Measurements from ENCODE around the gene CYP19A1. TPM values are rescaled to one million over a fixed set of nuclear protein-coding genes. Genes with fewer than 3 reads are reported as not detected.

Gene CYP19A1
- total and polyA plus RNA-seq, 2 of the 8 experiments (the other 6 are each of a cell fraction or from before 2014, with no cell fraction given): not detected

DNA sequence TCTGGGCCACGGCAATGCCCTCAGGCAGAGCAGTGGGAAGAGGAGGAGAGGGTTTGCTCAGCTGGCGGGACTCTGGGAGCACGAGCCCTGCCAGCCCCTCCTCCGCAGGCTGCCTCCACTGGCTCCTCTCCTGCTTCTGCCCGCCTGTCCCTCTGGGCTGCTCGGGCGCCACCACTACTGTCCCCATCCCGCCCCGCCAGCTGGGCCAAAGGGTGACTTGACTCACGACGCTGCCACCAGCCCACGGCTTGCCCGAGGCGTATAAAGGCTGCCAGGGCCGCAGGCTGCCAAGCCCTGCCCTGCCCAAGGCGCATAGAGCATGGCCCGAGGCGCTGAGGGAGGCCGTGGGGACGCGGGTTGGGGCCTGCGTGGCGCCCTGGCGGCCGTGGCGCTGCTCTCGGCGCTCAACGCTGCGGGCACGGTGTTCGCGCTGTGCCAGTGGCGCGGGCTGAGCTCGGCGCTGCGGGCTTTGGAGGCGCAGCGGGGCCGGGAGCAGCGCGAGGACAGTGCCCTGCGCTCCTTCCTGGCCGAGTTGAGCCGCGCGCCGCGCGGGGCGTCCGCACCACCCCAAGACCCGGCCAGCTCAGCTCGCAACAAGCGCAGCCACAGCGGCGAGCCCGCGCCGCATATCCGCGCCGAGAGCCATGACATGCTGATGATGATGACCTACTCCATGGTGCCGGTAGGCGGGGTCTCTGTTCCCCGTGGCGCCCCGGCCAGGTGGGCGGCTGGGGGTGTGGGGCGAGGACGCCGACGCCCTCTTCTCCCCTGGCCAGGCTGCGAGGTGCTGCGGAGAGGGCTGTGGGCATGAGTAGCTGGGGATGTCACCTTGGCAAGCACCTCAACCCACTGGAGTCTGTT is 3.2 kb upstream of the CYP19A1 start, which contains the start of gene GLDN (continued):
- TF ChIP-seq, protein P1, sequence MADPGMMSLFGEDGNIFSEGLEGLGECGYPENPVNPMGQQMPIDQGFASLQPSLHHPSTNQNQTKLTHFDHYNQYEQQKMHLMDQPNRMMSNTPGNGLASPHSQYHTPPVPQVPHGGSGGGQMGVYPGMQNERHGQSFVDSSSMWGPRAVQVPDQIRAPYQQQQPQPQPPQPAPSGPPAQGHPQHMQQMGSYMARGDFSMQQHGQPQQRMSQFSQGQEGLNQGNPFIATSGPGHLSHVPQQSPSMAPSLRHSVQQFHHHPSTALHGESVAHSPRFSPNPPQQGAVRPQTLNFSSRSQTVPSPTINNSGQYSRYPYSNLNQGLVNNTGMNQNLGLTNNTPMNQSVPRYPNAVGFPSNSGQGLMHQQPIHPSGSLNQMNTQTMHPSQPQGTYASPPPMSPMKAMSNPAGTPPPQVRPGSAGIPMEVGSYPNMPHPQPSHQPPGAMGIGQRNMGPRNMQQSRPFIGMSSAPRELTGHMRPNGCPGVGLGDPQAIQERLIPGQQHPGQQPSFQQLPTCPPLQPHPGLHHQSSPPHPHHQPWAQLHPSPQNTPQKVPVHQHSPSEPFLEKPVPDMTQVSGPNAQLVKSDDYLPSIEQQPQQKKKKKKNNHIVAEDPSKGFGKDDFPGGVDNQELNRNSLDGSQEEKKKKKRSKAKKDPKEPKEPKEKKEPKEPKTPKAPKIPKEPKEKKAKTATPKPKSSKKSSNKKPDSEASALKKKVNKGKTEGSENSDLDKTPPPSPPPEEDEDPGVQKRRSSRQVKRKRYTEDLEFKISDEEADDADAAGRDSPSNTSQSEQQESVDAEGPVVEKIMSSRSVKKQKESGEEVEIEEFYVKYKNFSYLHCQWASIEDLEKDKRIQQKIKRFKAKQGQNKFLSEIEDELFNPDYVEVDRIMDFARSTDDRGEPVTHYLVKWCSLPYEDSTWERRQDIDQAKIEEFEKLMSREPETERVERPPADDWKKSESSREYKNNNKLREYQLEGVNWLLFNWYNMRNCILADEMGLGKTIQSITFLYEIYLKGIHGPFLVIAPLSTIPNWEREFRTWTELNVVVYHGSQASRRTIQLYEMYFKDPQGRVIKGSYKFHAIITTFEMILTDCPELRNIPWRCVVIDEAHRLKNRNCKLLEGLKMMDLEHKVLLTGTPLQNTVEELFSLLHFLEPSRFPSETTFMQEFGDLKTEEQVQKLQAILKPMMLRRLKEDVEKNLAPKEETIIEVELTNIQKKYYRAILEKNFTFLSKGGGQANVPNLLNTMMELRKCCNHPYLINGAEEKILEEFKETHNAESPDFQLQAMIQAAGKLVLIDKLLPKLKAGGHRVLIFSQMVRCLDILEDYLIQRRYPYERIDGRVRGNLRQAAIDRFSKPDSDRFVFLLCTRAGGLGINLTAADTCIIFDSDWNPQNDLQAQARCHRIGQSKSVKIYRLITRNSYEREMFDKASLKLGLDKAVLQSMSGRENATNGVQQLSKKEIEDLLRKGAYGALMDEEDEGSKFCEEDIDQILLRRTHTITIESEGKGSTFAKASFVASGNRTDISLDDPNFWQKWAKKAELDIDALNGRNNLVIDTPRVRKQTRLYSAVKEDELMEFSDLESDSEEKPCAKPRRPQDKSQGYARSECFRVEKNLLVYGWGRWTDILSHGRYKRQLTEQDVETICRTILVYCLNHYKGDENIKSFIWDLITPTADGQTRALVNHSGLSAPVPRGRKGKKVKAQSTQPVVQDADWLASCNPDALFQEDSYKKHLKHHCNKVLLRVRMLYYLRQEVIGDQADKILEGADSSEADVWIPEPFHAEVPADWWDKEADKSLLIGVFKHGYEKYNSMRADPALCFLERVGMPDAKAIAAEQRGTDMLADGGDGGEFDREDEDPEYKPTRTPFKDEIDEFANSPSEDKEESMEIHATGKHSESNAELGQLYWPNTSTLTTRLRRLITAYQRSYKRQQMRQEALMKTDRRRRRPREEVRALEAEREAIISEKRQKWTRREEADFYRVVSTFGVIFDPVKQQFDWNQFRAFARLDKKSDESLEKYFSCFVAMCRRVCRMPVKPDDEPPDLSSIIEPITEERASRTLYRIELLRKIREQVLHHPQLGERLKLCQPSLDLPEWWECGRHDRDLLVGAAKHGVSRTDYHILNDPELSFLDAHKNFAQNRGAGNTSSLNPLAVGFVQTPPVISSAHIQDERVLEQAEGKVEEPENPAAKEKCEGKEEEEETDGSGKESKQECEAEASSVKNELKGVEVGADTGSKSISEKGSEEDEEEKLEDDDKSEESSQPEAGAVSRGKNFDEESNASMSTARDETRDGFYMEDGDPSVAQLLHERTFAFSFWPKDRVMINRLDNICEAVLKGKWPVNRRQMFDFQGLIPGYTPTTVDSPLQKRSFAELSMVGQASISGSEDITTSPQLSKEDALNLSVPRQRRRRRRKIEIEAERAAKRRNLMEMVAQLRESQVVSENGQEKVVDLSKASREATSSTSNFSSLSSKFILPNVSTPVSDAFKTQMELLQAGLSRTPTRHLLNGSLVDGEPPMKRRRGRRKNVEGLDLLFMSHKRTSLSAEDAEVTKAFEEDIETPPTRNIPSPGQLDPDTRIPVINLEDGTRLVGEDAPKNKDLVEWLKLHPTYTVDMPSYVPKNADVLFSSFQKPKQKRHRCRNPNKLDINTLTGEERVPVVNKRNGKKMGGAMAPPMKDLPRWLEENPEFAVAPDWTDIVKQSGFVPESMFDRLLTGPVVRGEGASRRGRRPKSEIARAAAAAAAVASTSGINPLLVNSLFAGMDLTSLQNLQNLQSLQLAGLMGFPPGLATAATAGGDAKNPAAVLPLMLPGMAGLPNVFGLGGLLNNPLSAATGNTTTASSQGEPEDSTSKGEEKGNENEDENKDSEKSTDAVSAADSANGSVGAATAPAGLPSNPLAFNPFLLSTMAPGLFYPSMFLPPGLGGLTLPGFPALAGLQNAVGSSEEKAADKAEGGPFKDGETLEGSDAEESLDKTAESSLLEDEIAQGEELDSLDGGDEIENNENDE (IDR thresholded peaks at IDR 0.05; ENCODE audit: insufficient replicate concordance, low read length): no peak
- TF ChIP-seq KDM4A (IDR thresholded peaks at IDR 0.05; ENCODE audit: low read depth, low read length, severe bottlenecking) (peak; percentile 95), CBX5 (IDR thresholded peaks at IDR 0.05; ENCODE audit: low read depth, low read length) (no peak), SIX5 (IDR thresholded peaks at IDR 0.05; ENCODE audit: low read depth, low read length) (no peak), GABPA (IDR thresholded peaks at IDR 0.05; ENCODE audit: borderline replicate concordance, insufficient read depth, low read length) (peak; percentile 45; the same call in 1 of the 2 replicates), EGR1 (IDR thresholded peaks at IDR 0.05; ENCODE audit: borderline replicate concordance, low read depth, low read length) (no peak), TEAD4 (IDR thresholded peaks at IDR 0.05; ENCODE audit: low read depth, low read length) (no peak)
- TF ChIP-seq, protein P2, sequence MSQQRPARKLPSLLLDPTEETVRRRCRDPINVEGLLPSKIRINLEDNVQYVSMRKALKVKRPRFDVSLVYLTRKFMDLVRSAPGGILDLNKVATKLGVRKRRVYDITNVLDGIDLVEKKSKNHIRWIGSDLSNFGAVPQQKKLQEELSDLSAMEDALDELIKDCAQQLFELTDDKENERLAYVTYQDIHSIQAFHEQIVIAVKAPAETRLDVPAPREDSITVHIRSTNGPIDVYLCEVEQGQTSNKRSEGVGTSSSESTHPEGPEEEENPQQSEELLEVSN (IDR thresholded peaks at IDR 0.05): peak; percentile 42; the same call in 1 of the 2 replicates
